Measurements from ENCODE around the gene TNRC6C.
"Not testable (repeated sequence)": the region's sequence is repeated elsewhere in the genome, so short reads cannot be mapped to it uniquely, and the experiment has no call there.

Gene TNRC6C

GRCh38 chr17:78046923-78047322 is 88.4 kb downstream of the TNRC6C start:
- DNase-seq, result no peak

- no peak for DNase-seq
These were observed 90.1 kb downstream of the TNRC6C start for GRCh38 chr17:78048346-78049292.

- no peak for DNase-seq
These were observed 91.1 kb downstream of the TNRC6C start for GRCh38 chr17:78049609-78050008.

DNA sequence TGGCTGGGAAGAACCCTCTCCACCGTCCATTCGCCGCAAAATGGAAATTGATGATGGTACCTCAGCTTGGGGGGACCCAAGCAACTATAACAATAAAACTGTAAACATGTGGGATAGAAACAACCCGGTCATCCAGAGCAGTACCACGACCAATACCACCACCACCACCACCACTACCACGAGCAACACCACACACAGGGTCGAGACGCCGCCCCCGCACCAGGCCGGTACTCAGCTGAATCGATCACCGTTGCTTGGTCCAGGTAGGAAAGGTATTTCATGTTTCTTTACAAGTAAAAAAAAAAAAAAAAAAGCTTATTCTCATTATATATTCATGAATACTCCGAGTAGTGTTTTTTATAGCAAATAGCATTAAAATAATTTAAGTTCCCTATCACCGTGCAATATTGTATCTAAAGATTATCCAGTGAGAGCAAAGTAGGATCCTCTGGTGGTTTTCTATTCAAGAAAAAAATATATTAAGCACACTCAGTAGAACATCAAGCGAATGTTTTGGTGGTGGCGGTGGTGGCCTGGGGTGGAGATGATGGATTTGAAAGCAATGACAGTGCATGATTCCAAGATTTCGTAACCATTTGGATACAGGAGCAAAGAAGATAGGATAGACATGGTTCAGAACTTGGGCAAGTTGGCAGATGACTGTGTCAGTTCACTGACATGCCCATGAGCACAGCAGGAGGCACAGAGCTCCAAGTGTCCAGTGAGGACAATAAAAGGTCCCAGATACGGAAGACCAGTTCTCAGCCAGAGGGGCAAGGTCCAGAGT is 92.9 kb downstream of the TNRC6C start:
- no peak for DNase-seq

DNA sequence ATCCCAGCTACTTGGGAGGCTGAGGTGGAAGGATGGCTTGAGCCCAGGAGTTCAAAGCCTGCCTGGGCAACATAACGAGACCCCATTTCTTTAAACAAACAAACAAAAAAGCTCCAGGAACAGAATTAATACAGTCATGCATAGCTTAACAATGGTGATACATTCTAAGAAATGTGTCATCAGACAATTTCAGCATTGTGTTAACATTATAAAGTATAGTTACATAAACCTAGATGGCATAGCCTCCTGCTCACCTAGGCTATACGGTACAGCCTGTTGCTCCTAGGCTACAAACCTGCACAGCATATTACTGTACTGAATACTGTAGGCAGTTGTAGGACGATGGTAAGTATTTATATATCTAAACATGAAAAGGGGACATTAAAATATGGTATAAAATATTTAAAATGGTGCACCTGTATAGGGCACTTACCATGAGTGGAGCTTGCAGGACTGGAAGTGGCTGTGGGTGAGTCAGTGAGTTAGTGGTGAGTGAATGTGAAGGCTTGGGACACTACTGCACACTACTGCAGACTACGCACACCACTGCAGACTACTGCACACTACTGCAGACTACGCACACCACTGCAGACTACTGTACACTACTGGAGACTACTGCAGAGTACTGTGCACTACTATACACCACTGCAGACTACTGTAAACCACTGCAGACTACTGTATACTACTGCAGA is 95.4 kb downstream of the TNRC6C start:
- DNase-seq, result no peak

GRCh38 chr17:78057113-78057740 is 98.7 kb downstream of the TNRC6C start:
- DNase-seq, result no peak

GRCh38 chr17:78058001-78058400 is 99.5 kb downstream of the TNRC6C start:
- no peak for DNase-seq

GRCh38 chr17:78058581-78058980 is 100.1 kb downstream of the TNRC6C start:
- no peak for DNase-seq

DNA sequence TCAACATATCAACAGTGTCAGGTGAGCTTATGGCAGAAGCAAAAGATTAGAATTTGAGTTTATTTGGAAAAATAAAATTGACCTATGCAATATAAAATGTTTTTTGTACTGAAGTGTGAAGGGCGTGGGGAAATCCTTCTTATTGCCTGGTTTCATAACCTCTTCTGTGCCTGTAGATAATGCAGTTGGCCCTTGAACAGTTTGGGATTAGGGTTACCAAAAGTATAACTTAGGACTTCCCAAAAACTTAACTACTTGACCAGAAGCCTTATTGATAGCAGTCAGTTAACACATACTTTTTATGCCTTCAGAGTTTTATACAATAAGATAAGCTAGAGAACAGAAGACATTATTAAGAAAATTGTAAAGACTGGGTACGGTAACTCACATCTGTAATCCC is 104.1 kb downstream of the TNRC6C start:
- no peak for DNase-seq

- DNase-seq, result no peak
These were observed 105.0 kb downstream of the TNRC6C start for GRCh38 chr17:78063489-78063888.

- no peak for DNase-seq
These were observed 106.2 kb downstream of the TNRC6C start for GRCh38 chr17:78064708-78065107.

- not testable (repeated sequence) for DNase-seq
These were observed 108.5 kb downstream of the TNRC6C start for GRCh38 chr17:78066976-78067375.

DNA sequence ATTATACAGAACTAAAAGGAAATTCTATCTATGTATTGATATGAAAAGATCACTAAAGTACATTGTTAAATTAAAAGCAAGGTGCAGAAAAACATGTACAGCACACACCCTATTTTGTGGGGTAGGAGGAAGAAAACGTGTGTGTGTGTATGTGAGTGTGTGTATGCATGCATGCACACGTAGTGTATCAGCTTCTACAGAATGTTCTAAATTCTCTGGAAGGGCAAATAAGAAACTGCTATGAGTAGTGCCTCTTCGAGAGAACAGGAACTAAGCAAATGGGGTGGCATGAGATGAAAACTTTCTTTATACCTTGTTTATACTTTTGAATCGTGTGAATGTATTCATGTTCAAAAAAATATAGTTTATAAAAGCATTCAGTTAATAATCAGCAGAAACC is 111.2 kb downstream of the TNRC6C start:
- DNase-seq, result no peak

GRCh38 chr17:78072961-78073360 is 114.5 kb downstream of the TNRC6C start:
- no peak for DNase-seq

GRCh38 chr17:78075011-78075410 is 116.5 kb downstream of the TNRC6C start:
- DNase-seq, result no peak

- no peak for DNase-seq
These were observed 117.0 kb downstream of the TNRC6C start for GRCh38 chr17:78075545-78075944.

DNA sequence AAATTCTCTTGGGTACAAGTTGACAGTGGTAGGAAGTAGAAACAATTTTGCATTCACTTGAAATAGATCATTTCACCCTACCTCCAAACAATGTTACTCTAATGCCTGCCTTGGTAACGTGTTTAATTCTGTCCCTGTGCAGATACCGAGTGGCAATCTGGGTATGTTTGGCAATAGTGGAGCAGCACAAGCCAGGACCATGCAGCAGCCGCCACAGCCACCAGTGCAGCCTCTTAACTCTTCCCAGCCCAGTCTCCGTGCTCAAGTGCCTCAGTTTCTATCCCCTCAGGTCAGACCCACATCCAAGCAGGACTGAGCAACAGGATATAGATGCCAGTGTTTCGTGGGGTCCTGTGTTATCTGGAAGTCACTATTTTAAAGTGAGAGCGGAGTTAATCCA is 120.8 kb downstream of the TNRC6C start:
- DNase-seq, result no peak

GRCh38 chr17:78081551-78081950 is 123.0 kb downstream of the TNRC6C start:
- no peak for DNase-seq

DNA sequence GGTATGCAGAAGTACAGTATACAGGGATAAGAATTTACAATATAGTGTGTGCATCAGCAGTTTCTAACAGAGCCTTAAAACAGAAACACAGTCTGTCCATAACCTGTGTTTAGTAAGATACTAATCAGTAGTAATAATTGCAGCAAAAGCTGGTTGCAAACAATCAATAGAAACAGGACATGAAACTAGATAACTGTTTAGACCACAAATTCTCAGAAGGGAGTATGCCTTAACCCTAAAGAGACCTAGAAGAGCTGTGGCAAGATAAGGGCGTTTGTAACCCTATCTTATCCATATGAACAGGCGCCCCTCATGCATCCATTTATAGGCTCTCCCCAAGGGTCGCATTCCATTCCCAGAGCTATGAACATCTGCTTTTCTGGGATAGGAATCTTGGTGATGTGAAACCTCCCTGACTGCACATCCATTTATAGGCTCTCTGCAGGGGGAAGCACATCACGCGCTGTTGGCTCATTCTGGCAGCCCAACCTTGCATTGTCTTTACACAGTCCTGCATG is 123.9 kb downstream of the TNRC6C start:
- DNase-seq, result not testable (repeated sequence)

- no peak for DNase-seq
These were observed 124.5 kb downstream of the TNRC6C start for GRCh38 chr17:78082988-78083387.

GRCh38 chr17:78086740-78087139 is 128.2 kb downstream of the TNRC6C start:
- DNase-seq, result no peak

- no peak for DNase-seq
These were observed 130.0 kb downstream of the TNRC6C start for GRCh38 chr17:78088529-78088928.

All from EL (cell line).